ENCODE data around the gene IL10.

Gene IL10

DNA sequence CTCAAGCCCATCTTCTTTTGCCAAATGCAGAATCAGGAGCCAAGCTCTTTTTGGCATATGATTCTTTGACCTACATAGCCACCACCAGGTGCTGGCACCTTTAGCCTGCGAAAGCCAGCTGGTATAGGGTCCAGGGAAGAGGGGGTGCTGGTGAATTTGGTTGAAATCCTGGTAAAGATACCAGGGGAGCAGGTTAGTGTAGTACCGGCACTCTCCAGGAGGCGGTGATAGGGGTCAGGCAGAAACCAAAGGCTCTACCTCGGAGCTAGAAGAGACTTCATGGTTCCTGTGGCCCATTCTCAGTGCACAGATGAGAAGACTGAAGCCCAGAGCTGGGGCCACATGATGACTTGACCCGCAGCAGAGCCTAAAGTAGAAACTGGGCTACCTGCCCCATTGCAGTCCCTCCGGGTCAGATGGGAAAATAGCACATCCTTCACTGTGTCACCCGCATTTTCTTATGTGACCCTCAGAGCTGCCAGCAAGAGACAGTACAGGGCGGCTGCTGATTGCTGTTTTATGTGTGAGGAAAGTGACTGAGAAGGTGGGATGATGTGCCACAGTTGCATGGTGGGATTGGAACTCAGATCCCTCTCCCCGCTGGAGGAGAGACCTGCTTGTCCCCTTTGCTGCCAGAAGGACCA, 37.7 kb downstream of the IL10 start:
- DNase-seq (ENCODE audit: low read depth): no peak

DNA sequence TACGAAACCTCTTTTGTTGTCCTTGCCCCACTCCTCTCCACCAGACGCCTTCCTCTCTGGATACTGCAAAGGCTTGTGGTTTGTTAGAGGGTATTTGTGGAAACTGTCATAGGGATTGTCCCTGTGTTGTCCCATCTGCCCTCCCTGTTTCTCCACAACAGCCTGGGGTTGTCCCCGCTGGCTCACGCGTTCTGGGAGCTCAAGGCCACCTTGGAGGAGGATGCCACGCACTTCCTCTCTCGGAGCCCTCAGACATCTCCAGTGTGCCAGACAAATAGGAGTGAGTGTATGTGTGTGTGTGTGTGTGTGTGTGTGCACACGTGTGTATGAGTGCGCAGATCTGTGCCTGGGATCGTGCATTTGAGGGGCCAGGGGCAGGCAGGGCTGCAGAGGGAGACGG, 39.3 kb downstream of the IL10 start:
- DNase-seq (ENCODE audit: low read depth): no peak

- no peak for DNase-seq (ENCODE audit: low read depth)
Measured at GRCh38 chr1:206732508-206732907, 39.8 kb downstream of the IL10 start.

DNA sequence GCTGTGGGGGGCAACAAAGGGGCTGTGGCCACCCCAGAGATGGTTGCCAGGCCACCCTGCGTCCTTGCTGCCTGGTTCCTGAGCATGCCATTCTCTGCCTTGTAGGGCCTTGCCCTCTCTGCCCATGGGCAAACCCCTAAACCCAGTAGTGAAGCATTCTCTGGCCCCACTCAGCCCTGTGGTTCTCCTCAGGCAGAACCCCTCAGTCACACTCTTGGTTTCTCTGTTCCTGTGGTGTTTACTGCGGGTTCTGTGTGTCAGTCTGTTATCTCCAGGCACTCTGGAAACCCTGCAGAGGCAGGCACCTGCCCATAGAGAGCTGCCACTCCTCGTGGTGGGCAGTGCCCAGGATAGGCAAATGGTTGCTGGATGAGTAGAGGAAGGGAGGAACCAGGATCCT, 42.8 kb downstream of the IL10 start:
- no peak for DNase-seq (ENCODE audit: low read depth)

GRCh38 chr1:206729050-206729449, 43.2 kb downstream of the IL10 start:
- DNase-seq (ENCODE audit: low read depth): no peak

- DNase-seq (ENCODE audit: low read depth): no peak
Measured at GRCh38 chr1:206728697-206728987, 43.7 kb downstream of the IL10 start.

DNA sequence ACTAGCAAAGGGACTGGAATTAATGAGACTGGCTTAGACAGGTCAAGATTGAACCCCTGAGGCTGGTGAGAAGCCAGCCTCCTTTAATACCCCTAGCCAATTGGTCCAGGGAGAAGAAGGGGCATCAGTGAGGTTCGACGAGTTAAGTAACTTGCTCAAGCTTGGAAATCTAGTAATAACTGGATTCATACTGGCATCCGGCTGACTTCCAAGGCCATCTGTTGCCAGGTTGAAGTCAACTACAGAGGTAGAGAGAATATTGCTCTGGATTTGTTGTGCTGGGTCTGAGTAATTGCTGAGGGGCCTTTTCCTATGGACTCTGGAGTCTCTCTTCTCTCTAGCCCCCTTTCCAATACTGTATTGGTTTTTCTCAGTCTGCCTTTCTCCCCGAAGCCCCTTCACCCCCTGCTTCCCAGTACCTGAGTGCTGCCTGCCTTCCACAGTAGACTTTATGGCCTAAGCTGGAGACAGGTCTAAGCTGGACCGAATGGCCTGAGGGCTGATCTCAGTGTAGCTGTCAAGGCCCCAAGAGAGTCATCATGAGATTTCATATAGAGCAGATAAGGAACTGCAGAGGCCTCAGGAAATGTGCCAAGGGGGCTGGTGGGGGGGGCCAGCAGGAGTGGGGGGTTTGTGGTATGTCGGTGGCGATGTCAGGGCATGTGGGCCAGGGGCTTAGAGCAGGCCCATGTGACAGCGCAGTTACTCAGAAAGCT, 44.2 kb downstream of the IL10 start:
- DNase-seq (ENCODE audit: low read depth): no peak

- no peak for DNase-seq (ENCODE audit: low read depth)
Measured at GRCh38 chr1:206725109-206725963, 47.0 kb downstream of the IL10 start.

DNA sequence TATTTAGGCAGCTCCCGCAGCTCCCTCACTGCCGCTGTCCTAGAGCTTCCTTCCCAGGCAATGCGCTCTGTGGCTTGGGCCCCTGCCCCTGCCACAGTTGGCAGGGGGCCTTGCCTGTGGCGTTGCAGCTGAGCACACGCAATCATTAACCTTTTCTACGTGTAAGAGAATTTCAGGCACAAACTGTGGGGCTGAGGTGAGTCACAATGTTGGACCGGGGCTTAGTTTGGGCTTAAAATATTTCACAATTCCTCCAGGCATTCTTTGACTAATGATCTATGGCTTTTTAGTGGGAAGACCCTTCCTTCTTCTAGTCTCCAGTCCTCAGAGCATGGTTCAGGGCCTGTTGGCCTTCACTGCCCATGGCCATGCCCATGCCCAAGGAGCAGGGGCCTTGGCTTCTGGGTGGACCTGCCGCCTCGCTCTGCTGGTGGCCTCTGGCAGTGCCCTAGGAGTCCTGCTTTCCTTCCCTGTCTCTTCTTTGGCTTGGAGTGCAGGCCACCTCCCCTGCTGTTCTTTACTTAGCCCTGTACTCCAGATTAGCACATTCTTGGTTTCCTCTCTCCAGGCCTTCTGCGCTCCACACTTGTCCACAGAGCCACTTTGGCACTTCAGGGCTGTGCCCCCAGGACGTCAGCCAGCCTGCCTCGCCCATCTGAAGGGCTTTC, 48.4 kb downstream of the IL10 start:
- DNase-seq (ENCODE audit: low read depth): no peak

- DNase-seq (ENCODE audit: low read depth): no peak
Measured at GRCh38 chr1:206723462-206723804, 48.9 kb downstream of the IL10 start.

DNA sequence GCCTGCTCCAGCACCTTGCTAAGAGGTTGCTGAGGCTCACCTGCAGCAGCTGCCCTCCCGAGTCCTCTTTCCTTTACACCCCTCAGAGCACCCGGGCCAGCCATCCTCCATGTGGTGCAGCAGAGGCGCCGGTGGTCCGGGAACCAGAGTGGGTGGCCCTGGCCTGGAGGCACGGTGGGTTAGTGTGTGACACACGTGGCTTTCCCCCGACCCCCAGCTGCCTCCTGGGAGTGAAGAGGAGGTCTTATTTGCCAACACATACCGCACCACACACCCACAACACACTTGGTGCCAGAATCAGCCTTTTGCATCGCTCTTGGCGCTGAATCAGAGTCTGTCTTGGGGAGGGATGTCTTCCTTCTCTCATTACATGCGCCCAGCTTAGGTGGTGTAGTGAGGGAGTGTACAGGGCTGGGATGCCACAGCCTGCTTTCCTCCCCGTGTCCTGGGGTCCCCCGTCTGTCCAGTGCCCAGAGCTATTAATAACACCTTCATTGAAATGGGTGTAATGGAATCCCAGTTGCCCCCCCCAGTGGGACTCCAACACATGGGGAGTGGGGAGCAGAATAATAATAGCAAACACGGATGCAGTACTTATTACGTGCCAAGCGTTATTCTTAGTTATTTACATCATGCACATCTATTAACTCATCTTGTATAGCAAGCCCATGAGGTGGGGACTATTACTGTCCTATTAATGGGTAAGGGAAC, 49.4 kb downstream of the IL10 start:
- no peak for DNase-seq (ENCODE audit: low read depth)

DNA sequence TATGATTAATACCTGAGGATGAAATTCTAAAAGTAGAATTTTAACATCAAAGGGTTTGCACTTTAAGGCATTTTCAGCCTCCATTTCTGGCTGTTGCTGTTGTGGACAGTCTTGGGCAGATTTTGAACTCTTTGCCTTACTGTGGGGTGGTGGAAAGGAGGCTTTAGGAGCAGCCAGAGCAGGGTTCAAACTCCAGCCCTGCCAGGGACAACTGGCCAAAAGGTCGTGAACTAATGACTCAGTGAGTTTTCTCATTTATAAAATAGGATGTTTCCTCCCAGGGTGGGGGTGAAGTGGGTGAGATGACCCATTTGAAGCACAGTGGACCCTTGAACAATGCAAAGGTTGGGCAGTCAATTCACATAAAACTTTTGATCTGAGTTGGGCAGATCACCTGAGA, 50.8 kb downstream of the IL10 start:
- no peak for DNase-seq (ENCODE audit: low read depth)

DNA sequence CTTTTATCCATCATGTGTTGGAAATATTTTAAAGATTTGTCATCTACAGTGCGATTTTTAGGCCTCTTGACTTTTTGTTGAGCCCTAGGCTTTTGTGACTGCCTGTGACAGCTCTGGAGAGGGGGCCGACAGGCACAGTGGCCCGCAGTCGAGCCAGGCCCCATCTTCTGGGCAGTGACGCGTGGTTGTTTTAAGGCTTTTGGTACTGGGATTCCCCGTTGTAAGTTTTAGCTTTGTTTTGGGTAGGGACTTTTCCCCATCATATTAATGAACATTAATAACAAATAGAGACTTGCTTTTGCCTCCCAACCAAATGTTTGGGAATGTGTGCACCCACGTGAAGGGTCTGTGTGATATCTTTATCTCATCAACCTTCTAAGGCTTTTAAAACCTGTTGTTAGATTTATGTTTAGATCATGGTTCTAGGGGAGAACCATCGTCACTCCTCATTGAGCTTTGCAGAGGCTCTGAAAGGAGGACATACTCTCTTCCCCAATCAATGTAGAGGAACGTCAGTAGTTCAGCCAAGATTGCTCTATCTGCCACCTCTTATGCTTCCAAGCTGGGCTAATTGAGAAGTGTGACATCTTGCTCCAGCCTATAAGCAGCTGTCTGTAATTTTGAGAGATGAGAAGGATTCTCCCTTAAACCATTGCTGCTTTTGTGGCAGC, 53.0 kb downstream of the IL10 start:
- DNase-seq (ENCODE audit: low read depth): no peak

DNA sequence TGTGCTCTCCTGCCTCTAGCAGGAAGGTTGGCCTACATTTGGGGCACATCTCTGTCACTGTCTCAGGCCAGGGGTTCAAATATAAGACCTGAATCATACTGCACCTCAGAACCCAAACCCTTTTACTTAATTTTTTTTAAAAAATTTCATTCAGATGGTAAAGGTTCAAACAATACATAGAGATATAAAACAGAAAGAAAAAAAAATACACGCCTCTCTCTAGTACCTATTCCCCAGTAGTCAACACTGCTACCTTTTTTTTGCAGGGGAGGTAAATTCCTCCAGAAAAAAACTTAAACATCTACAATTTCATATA, 54.7 kb downstream of the IL10 start:
- no peak for DNase-seq (ENCODE audit: low read depth)
